Loucy (cell line): ENCODE results near the gene HMCN1.

ENCODE experiments used
- H2AFZ ChIP-seq: fragments of 200-600 bp; sonication (generic); 2 replicates; pipeline ENCODE4 v1.6.0; 2016; ENCODE audit warnings: antibody characterized with exemption, mild to moderate bottlenecking, low read length, moderate library complexity
- H3F3A ChIP-seq: fragments of 200-600 bp; 2 replicates; pipeline ENCODE4 v1.6.0; 2016; ENCODE audit warnings: antibody characterized with exemption, low read depth, mild to moderate bottlenecking
- H3K27me3 ChIP-seq: fragments of 200-600 bp; sonication (generic); 2 replicates; pipeline ENCODE4 v1.6.1; 2014; ENCODE audit warnings: low read length, mild to moderate bottlenecking; ENCODE audit not compliant: insufficient read depth, poor library complexity, severe bottlenecking
- H3K36me3 ChIP-seq: fragments of 200-600 bp; sonication (generic); 2 replicates; pipeline ENCODE4 v1.6.1; 2016; ENCODE audit warnings: low read length; ENCODE audit not compliant: insufficient read depth
- H3K4me1 ChIP-seq: fragments of 200-600 bp; sonication (generic); 2 replicates; pipeline ENCODE4 v1.5.1; 2014; ENCODE audit warnings: low read length, mild to moderate bottlenecking; ENCODE audit not compliant: insufficient read depth, poor library complexity, severe bottlenecking
- H3K4me2 ChIP-seq: fragments of 200-600 bp; sonication (generic); 2 replicates; pipeline ENCODE4 v1.6.0; 2014; ENCODE audit warnings: antibody characterized with exemption, low read length, low read depth, mild to moderate bottlenecking; ENCODE audit not compliant: poor library complexity, severe bottlenecking
- H3K4me3 ChIP-seq: fragments of 200-600 bp; sonication (generic); 2 replicates; pipeline ENCODE4 v1.5.1; 2014; ENCODE audit warnings: low read length, mild to moderate bottlenecking, mixed read lengths; ENCODE audit not compliant: poor library complexity, severe bottlenecking
- H3K79me2 ChIP-seq: fragments of 200-600 bp; sonication (generic); 2 replicates; pipeline ENCODE4 v1.6.1; 2014; ENCODE audit warnings: low read length; ENCODE audit not compliant: insufficient read depth
- H3K9ac ChIP-seq: fragments of 200-600 bp; sonication (generic); 2 replicates; pipeline ENCODE4 v1.6.0; 2014; ENCODE audit warnings: mild to moderate bottlenecking, low read depth, low read length, moderate library complexity; ENCODE audit not compliant: poor library complexity, severe bottlenecking
- H3K9me2 ChIP-seq: fragments of 200-600 bp; sonication (generic); replicated peaks from 2 replicates; pipeline ENCODE4 v1.6.1; 2016; ENCODE audit warnings: low read depth, low read length, mixed read lengths
- H3K9me3 ChIP-seq: fragments of 200-600 bp; sonication (generic); 2 replicates; pipeline ENCODE4 v1.6.1; 2014; ENCODE audit warnings: mild to moderate bottlenecking, antibody characterized with exemption, low read length, low read depth; ENCODE audit not compliant: insufficient read depth
- H4K20me1 ChIP-seq: fragments of 200-600 bp; sonication (generic); 2 replicates; pipeline ENCODE4 v1.6.0; 2014; ENCODE audit warnings: antibody characterized with exemption, low read length, mild to moderate bottlenecking; ENCODE audit not compliant: insufficient read depth, poor library complexity, severe bottlenecking
- CTCF ChIP-seq: fragments of 200-600 bp; sonication (generic); conservative IDR thresholded peaks from 2 replicates; pipeline ENCODE4 v1.5.1; 2014; ENCODE audit warnings: mild to moderate bottlenecking, antibody characterized with exemption, low read length
- EZH2phosphoT487 ChIP-seq: fragments of 200-600 bp; IDR thresholded peaks from 2 replicates; pipeline ENCODE4 v1.6.1; 2018; ENCODE audit warnings: antibody characterized with exemption, mild to moderate bottlenecking, moderate library complexity, borderline replicate concordance

HMCN1 gene

GRCh38 chr1:186027621-186028020, 293.4 kb downstream of the HMCN1 start:
- H3F3A ChIP-seq = no peaks in the 10 kb centered on the region
- no peak for TF ChIP-seq CTCF
- no peak for TF ChIP-seq EZH2phosphoT487
- H3K27me3 ChIP-seq = no peaks in the 10 kb centered on the region
- H3K4me3 ChIP-seq = no peak overlapping the region
- no peak overlapping the region for H3K9ac ChIP-seq
- no peaks in the 10 kb centered on the region for H3K9me2 ChIP-seq
- H3K9me3 ChIP-seq = no peaks in the 10 kb centered on the region
- no peaks in the 10 kb centered on the region for H3K36me3 ChIP-seq
- H3K4me2 ChIP-seq = no peak overlapping the region
- no peaks in the 10 kb centered on the region for H3K79me2 ChIP-seq
- no peaks in the 10 kb centered on the region for H3K4me1 ChIP-seq
- H2AFZ ChIP-seq = no peak overlapping the region
- H4K20me1 ChIP-seq = no peaks in the 10 kb centered on the region

GRCh38 chr1:186030453-186030852, 296.3 kb downstream of the HMCN1 start:
- Histone ChIP-seq H3F3A (no peaks in the 10 kb centered on the region), H3K9ac (no peak overlapping the region), H3K36me3 (no peaks in the 10 kb centered on the region), H3K4me1 (no peaks in the 10 kb centered on the region), H3K79me2 (no peaks in the 10 kb centered on the region), H4K20me1 (no peaks in the 10 kb centered on the region), H3K4me3 (no peak overlapping the region), H2AFZ (no peak overlapping the region), H3K9me3 (no peaks in the 10 kb centered on the region), H3K4me2 (no peak overlapping the region), H3K9me2 (no peaks in the 10 kb centered on the region), H3K27me3 (no peaks in the 10 kb centered on the region)
- no peak for TF ChIP-seq EZH2phosphoT487
- TF ChIP-seq CTCF = no peak

GRCh38 chr1:186033847-186034271, 299.7 kb downstream of the HMCN1 start:
- no peaks in the 10 kb centered on the region for H3K9me3 ChIP-seq
- no peaks in the 10 kb centered on the region for H4K20me1 ChIP-seq
- no peaks in the 10 kb centered on the region for H3K36me3 ChIP-seq
- TF ChIP-seq EZH2phosphoT487 = no peak
- no peak for TF ChIP-seq CTCF
- H3K4me2 ChIP-seq = no peak overlapping the region
- no peaks in the 10 kb centered on the region for H3K79me2 ChIP-seq
- no peaks in the 10 kb centered on the region; the same call in 1 of the 2 replicates for H3K9me2 ChIP-seq
- no peak overlapping the region for H2AFZ ChIP-seq
- no peaks in the 10 kb centered on the region for H3K4me1 ChIP-seq
- H3F3A ChIP-seq = no peaks in the 10 kb centered on the region
- H3K27me3 ChIP-seq = no peaks in the 10 kb centered on the region
- H3K4me3 ChIP-seq = no peak overlapping the region
- H3K9ac ChIP-seq = no peak overlapping the region
